HEK293 (cell line): ENCODE measurements around the gene MCEE.

Experiments used
- CTCF ChIP-seq: fragments of 450-650 bp; formaldehyde crosslinking; IDR thresholded peaks from 2 replicates; pipeline ENCODE4 v1.5.1; 2016; ENCODE audit warnings: missing biosample characterization, missing genetic modification characterization
- HOXA7 ChIP-seq: sonication (generic); formaldehyde crosslinking; IDR thresholded peaks from 2 replicates; pipeline ENCODE4 v1.8.1; 2022; ENCODE audit warnings: missing genetic modification reagents, borderline replicate concordance
- PBX3 ChIP-seq: sonication (generic); formaldehyde crosslinking; IDR thresholded peaks from 2 replicates; pipeline ENCODE4 v1.8.1; 2022; ENCODE audit warnings: mild to moderate bottlenecking, moderate library complexity, missing genetic modification reagents
- TRIM28 ChIP-seq: IDR thresholded peaks from 2 replicates; pipeline ENCODE4 v1.6.1; 2011; ENCODE audit warnings: low read length, control low read depth, borderline replicate concordance
- ZNF148 ChIP-seq: fragments of 450-650 bp; formaldehyde crosslinking; IDR thresholded peaks from 2 replicates; pipeline ENCODE4 v1.5.0; 2017; ENCODE audit warnings: missing biosample characterization, missing genetic modification characterization, borderline replicate concordance
- ZNF292 ChIP-seq: fragments of 450-650 bp; formaldehyde crosslinking; IDR thresholded peaks from 2 replicates; pipeline ENCODE4 v1.5.1; 2016; ENCODE audit warnings: low read depth, missing biosample characterization, missing genetic modification characterization, borderline replicate concordance
- ZNF335 ChIP-seq: fragments of 450-650 bp; formaldehyde crosslinking; conservative IDR thresholded peaks from 2 replicates; pipeline ENCODE4 v1.5.1; 2016; ENCODE audit warnings: missing biosample characterization, missing genetic modification characterization
- ZNF626 ChIP-seq: fragments of 450-650 bp; sonication (Bioruptor Pico); formaldehyde crosslinking; IDR thresholded peaks from 2 replicates; pipeline ENCODE4 v1.5.1; 2018; ENCODE audit warnings: missing biosample characterization, missing genetic modification characterization, inconsistent platforms
- ZNF664 ChIP-seq: fragments of 450-650 bp; formaldehyde crosslinking; IDR thresholded peaks from 2 replicates; pipeline ENCODE4 v1.5.1; 2016; ENCODE audit warnings: missing biosample characterization, missing genetic modification characterization
- ZNF768 ChIP-seq: fragments of 450-650 bp; formaldehyde crosslinking; IDR thresholded peaks from 2 replicates; pipeline ENCODE4 v1.5.1; 2018; ENCODE audit warnings: missing biosample characterization, mild to moderate bottlenecking, missing genetic modification characterization
- TF ChIP-seq, protein P1 (sequence below): fragments of 450-650 bp; IDR thresholded peaks from 2 replicates; pipeline ENCODE4 v1.5.1; 2018; ENCODE audit warnings: missing biosample characterization, missing genetic modification characterization
- TF ChIP-seq, protein P2 (sequence below): fragments of 450-650 bp; formaldehyde crosslinking; IDR thresholded peaks from 2 replicates; pipeline ENCODE4 v1.5.1; 2016; ENCODE audit warnings: missing biosample characterization, missing genetic modification characterization

DNA sequence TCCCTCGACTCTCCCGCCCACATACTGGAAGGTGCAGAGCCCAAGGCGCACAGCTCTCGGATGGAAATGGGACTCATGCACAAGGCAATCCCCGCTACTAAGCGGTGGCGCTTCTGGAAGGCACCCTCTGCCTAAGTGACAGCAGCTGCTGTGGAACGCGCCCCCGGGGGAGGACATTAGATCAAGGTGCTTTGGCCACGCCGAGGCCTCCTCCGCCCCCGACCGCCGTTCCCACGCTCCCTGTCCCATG lies 202 bp downstream of the MCEE start:
- TF ChIP-seq ZNF664 (tag by site-specific recombination) = no peak
- TF ChIP-seq CTCF = peak; percentile 36; the same call in 1 of the 2 replicates
- TF ChIP-seq, protein P1, sequence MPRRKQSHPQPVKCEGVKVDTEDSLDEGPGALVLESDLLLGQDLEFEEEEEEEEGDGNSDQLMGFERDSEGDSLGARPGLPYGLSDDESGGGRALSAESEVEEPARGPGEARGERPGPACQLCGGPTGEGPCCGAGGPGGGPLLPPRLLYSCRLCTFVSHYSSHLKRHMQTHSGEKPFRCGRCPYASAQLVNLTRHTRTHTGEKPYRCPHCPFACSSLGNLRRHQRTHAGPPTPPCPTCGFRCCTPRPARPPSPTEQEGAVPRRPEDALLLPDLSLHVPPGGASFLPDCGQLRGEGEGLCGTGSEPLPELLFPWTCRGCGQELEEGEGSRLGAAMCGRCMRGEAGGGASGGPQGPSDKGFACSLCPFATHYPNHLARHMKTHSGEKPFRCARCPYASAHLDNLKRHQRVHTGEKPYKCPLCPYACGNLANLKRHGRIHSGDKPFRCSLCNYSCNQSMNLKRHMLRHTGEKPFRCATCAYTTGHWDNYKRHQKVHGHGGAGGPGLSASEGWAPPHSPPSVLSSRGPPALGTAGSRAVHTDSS = no peak
- no peak for TF ChIP-seq HOXA7 (CRISPR knock-in tag)
- TF ChIP-seq, protein P2, sequence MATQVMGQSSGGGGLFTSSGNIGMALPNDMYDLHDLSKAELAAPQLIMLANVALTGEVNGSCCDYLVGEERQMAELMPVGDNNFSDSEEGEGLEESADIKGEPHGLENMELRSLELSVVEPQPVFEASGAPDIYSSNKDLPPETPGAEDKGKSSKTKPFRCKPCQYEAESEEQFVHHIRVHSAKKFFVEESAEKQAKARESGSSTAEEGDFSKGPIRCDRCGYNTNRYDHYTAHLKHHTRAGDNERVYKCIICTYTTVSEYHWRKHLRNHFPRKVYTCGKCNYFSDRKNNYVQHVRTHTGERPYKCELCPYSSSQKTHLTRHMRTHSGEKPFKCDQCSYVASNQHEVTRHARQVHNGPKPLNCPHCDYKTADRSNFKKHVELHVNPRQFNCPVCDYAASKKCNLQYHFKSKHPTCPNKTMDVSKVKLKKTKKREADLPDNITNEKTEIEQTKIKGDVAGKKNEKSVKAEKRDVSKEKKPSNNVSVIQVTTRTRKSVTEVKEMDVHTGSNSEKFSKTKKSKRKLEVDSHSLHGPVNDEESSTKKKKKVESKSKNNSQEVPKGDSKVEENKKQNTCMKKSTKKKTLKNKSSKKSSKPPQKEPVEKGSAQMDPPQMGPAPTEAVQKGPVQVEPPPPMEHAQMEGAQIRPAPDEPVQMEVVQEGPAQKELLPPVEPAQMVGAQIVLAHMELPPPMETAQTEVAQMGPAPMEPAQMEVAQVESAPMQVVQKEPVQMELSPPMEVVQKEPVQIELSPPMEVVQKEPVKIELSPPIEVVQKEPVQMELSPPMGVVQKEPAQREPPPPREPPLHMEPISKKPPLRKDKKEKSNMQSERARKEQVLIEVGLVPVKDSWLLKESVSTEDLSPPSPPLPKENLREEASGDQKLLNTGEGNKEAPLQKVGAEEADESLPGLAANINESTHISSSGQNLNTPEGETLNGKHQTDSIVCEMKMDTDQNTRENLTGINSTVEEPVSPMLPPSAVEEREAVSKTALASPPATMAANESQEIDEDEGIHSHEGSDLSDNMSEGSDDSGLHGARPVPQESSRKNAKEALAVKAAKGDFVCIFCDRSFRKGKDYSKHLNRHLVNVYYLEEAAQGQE (tag by site-specific recombination) = no peak; the same call in 1 of the 2 replicates
- no peak for TF ChIP-seq ZNF626 (tag by site-specific recombination)
- TF ChIP-seq ZNF768 (tag by site-specific recombination) = no peak
- TF ChIP-seq ZNF335 = peak; percentile 96
- TF ChIP-seq ZNF292 (tag by site-specific recombination) = no peak
- TF ChIP-seq PBX3 = no peak
- no peak for TF ChIP-seq ZNF148
- TF ChIP-seq TRIM28 = 0 out of 2 replicates have a peak, but pooled peaks have one; percentile 1
